Tibial nerve (tissue), 4 donors: ENCODE data around the gene NDUFAF8. TPM values are rescaled to one million over a fixed set of nuclear protein-coding genes. Genes with fewer than 3 reads are reported as not detected.

ENCODE experiments used
- DNase-seq, 2 donors: peaks; one replicate each; pipeline ENCODE4 v3.0.0-alpha.2; 2019; ENCODE audit warnings: low spot score in 2 of 2
- H3K27ac ChIP-seq, 4 donors: fragments of 200-600 bp; sonication (generic) in 3 of 4; one replicate each; pipeline ENCODE4 v1.5.1; 2017 to 2019; ENCODE audit warnings: mild to moderate bottlenecking in 1 of 4
- H3K27me3 ChIP-seq, 2 donors: fragments of 200-600 bp; sonication (generic) in 1 of 2; one replicate each; pipeline versions ENCODE4 v1.5.1 to v1.6.0; 2017 to 2019
- H3K36me3 ChIP-seq, 3 donors: fragments of 200-600 bp; sonication (generic); one replicate each; pipeline ENCODE4 v1.5.1; 2018 to 2019
- H3K4me1 ChIP-seq, 4 donors: fragments of 200-600 bp; sonication (generic) in 3 of 4; one replicate each; pipeline ENCODE4 v1.5.1; 2017 to 2019
- H3K4me3 ChIP-seq, 4 donors: fragments of 200-600 bp; sonication (generic) in 3 of 4; one replicate each; pipeline ENCODE4 v1.5.1; 2017 to 2019; ENCODE audit warnings: mild to moderate bottlenecking in 1 of 4, moderate library complexity in 1 of 4
- H3K9me3 ChIP-seq, 4 donors: fragments of 200-600 bp; sonication (generic) in 3 of 4; one replicate each; pipeline ENCODE4 v1.5.1; 2017 to 2019
- EP300 ChIP-seq, 2 donors: sonication (generic); formaldehyde crosslinking; IDR thresholded peaks; one replicate each; pipeline ENCODE4 v1.6.1; 2017; ENCODE audit warnings: antibody characterized with exemption in 2 of 2, mild to moderate bottlenecking in 1 of 2
- POLR2A ChIP-seq, 2 donors: fragments of 450-650 bp; IDR thresholded peaks; one replicate each; pipeline ENCODE4 v1.6.1; 2017; ENCODE audit warnings: antibody characterized with exemption in 2 of 2, mild to moderate bottlenecking in 2 of 2, moderate library complexity in 2 of 2
- WGBS, 2 donors: methylation state at CpG; one replicate each; pipeline ENCODE4 v1.1.5; 2018; 5-methylcytosine and 5-hydroxymethylcytosine counted together
- total RNA-seq, 4 donors: library from RNA; depleted of rRNA; stranded (reverse); fragments of >200 nt; gene quantifications; one replicate each; pipeline ENCODE4 v1.1.0, GENCODE V29; 2016
- TF ChIP-seq, protein P1 (sequence below), 5 experiments: fragments of 200-600 bp in 3 of 5; fragments of 450-650 bp in 2 of 5; sonication (generic) in 3 of 5; IDR thresholded peaks; one replicate each; pipeline ENCODE4 v1.5.1; 2016 to 2019; ENCODE audit warnings: antibody characterized with exemption in 5 of 5, mild to moderate bottlenecking in 3 of 5, moderate library complexity in 2 of 5

Gene NDUFAF8
- total RNA-seq, 4 donors from 2014 or later: 27.8 to 73.0 (median 61.1) TPM

DNA sequence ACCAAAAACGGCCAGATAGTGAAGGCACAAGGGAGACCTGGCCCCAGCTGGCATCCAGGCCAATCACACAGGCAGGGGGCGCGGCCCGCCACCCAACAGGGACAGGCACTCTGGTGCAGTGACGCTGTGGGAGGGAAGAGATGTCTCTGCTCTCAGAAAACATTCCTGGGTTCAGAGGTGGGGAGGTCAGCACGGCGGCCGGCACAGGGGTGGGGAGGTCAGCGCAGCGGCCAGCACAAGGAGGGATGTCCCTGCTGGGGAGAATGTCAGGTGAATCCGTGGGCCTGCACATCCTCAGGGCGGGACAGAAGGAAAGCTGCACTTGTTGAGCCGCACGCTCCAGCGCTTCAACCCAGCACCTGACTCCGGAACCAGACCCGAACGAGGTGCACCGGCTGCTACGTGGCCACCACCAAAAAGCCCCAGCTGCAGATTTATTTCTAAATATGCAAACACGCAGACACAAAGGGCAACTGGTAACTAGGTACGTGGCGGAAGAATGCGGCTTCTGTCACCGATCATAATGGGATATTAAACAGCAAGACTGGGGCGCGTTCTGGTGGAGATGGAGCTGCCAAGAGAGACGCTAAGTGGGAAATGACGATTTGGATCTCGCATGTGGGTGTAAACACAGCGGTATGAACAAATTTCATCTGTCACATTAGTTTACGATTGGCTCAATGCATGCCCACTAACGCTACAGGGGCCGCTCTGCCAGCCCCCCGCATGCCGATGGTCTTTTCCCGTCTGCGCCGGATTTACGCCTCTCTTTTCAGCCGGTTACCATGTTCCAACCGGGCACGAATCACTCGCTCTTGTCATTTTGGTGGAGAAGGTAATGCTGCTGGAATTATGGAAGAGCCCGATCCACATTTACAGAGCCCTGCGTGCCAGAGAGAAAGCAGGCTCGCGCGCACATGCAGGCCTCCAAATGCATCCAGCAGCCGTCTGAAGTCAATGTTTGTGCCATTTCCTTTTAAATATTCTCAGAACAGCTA is 40.5 kb downstream of the NDUFAF8 start:
- DNase-seq: no peak
- Histone ChIP-seq H3K4me1 (peaks cover 0 to 4% (median under 1%) of the 10 kb centered on the region in 4 donors), H3K27me3 (no peaks in the 10 kb centered on the region), H3K36me3 (peaks cover 0 to 88% (median 0%) of the 10 kb centered on the region in 3 donors), H3K4me3 (no peak overlapping the region), H3K9me3 (no peaks in the 10 kb centered on the region), H3K27ac (no peak overlapping the region)
- TF ChIP-seq, protein P1, sequence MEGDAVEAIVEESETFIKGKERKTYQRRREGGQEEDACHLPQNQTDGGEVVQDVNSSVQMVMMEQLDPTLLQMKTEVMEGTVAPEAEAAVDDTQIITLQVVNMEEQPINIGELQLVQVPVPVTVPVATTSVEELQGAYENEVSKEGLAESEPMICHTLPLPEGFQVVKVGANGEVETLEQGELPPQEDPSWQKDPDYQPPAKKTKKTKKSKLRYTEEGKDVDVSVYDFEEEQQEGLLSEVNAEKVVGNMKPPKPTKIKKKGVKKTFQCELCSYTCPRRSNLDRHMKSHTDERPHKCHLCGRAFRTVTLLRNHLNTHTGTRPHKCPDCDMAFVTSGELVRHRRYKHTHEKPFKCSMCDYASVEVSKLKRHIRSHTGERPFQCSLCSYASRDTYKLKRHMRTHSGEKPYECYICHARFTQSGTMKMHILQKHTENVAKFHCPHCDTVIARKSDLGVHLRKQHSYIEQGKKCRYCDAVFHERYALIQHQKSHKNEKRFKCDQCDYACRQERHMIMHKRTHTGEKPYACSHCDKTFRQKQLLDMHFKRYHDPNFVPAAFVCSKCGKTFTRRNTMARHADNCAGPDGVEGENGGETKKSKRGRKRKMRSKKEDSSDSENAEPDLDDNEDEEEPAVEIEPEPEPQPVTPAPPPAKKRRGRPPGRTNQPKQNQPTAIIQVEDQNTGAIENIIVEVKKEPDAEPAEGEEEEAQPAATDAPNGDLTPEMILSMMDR (IDR thresholded peaks at IDR 0.05): no peak
- TF ChIP-seq POLR2A (IDR thresholded peaks at IDR 0.05) (no peak), EP300 (IDR thresholded peaks at IDR 0.05) (no peak)
- WGBS, 2 donors: 93% methylated on average over 49 to 50 of the region's 50 CpGs

DNA sequence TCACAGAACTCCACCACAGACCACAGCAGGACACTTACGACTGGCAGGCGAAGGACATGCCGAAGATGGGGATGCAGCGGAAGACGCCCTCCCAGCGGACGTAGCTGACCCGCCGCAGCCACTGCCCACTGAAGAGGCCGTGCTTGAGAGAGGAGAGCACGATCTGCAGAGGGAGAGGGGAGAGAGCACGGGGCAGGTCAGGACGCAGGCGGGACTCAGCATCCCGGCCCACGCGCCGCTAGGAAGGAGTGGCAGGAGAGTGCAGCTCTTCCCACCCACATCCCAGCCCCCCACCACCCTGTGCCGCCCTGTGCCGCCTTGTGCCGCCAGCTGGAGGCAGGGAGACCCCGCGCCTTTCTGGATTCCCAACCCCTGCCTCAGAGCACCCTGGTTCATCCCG is 41.5 kb downstream of the NDUFAF8 start:
- H3K27ac ChIP-seq: no peak overlapping the region

DNA sequence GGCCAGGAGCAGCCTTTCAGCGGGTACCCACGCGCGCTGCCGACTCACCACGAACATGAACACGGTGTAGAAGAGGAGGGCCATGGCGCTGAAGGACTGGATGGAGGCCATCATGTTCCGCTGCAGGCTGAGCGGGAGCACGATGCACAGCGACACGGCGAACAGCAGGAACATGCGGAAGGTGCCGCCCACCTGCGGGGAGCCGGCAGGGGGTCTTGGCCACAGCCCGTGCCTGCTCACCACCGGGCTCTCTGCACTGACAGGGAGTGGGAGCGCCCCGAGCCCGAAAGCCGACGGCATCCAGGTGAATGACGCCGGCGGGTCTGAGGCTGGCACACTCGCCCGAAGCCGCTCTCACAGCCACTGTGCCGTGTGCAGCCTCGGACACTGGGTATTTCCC is 43.0 kb downstream of the NDUFAF8 start:
- H3K27me3 ChIP-seq: no peaks in the 10 kb centered on the region
- H3K4me1 ChIP-seq: peaks cover 0 to 29% (median 19%) of the 10 kb centered on the region in 4 donors
- peaks cover 0 to 71% (median 0%) of the 10 kb centered on the region in 3 donors for H3K36me3 ChIP-seq
- H3K27ac ChIP-seq: no peak overlapping the region
- no peak overlapping the region for H3K4me3 ChIP-seq
- H3K9me3 ChIP-seq: no peaks in the 10 kb centered on the region
- TF ChIP-seq POLR2A (IDR thresholded peaks at IDR 0.05) (no peak), EP300 (IDR thresholded peaks at IDR 0.05) (no peak)
- TF ChIP-seq, protein P1 (IDR thresholded peaks at IDR 0.05): no peak
- 89 to 95% methylated on average over 24 to 27 of the region's 33 CpGs for WGBS, 2 donors
- no peak for DNase-seq

More for the DNA sequence above, 41.5 kb downstream of the NDUFAF8 start:
- peaks cover 0 to 14% (median 9%) of the 10 kb centered on the region in 4 donors for H3K4me1 ChIP-seq
- no peak for DNase-seq
- no peak for TF ChIP-seq POLR2A (IDR thresholded peaks at IDR 0.05)
- TF ChIP-seq, protein P1 (IDR thresholded peaks at IDR 0.05): no peak
- no peak for TF ChIP-seq EP300 (IDR thresholded peaks at IDR 0.05)
- H3K9me3 ChIP-seq: no peaks in the 10 kb centered on the region
- H3K36me3 ChIP-seq: peaks cover 0 to 79% (median 0%) of the 10 kb centered on the region in 3 donors
- no peaks in the 10 kb centered on the region for H3K27me3 ChIP-seq
- no peak overlapping the region for H3K4me3 ChIP-seq
- 87 to 95% methylated on average over 23 to 24 of the region's 24 CpGs for WGBS, 2 donors

DNA sequence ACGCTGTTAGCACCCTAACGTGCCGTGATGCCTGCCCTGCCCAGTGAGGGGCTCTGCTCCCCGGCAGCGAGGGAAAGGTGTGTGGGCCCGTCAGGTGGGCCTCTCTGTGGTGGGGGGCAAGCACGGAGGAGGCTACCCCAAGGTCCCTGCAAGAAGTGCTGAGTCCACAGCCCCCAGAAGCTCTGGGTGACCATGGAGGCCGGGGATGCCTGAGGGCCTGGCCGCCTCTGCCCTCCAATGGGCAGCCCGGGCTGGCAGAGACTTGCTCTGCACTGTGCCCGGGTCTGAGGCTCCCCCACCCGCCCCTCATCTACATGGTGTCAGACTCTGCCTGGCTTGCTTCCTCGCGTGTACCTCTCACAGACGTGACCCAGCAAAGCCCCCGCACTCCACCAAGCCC is 43.8 kb downstream of the NDUFAF8 start:
- no peak overlapping the region for H3K4me3 ChIP-seq
- 90 to 94% methylated on average over 12 to 15 of the region's 16 CpGs for WGBS, 2 donors
- peaks cover 0 to 34% (median 19%) of the 10 kb centered on the region in 4 donors for H3K4me1 ChIP-seq
- H3K36me3 ChIP-seq: peaks cover 0 to 71% (median 0%) of the 10 kb centered on the region in 3 donors
- no peak overlapping the region for H3K27ac ChIP-seq
- DNase-seq: no peak
- H3K9me3 ChIP-seq: no peaks in the 10 kb centered on the region
- no peak for TF ChIP-seq POLR2A (IDR thresholded peaks at IDR 0.05)
- no peak for TF ChIP-seq EP300 (IDR thresholded peaks at IDR 0.05)
- TF ChIP-seq, protein P1 (IDR thresholded peaks at IDR 0.05): no peak
- H3K27me3 ChIP-seq: no peaks in the 10 kb centered on the region
